ENCODE data around the gene PRKCH.
"Not testable (repeated sequence)": the region's sequence is repeated elsewhere in the genome, so short reads cannot be mapped to it uniquely, and the experiment has no call there.

PRKCH gene

GRCh38 chr14:61395115-61395725 lies 73.8 kb downstream of the PRKCH start:
- DNase-seq = no peak

- no peak for DNase-seq
Observed at GRCh38 chr14:61396279-61396678, 74.9 kb downstream of the PRKCH start.

DNA sequence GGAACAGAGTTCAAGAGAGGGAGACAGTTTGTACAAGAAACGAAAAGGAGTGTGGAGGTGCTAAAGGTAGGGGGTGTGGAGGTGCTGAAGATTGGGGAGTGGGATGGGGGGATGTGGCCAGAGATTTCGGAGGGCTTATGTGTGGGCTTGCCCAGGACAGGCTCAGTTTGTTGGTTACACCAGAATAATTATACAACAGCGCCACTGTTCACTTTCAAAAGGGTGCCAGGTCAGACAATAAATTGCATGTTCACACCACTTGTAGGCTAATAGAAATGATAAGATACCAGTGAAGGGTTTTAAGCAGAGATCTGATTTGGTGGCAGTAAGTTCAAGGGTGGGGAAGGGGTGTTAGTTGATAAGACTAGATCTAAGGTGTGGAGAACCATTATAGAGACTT lies 75.3 kb downstream of the PRKCH start:
- DNase-seq = no peak

DNA sequence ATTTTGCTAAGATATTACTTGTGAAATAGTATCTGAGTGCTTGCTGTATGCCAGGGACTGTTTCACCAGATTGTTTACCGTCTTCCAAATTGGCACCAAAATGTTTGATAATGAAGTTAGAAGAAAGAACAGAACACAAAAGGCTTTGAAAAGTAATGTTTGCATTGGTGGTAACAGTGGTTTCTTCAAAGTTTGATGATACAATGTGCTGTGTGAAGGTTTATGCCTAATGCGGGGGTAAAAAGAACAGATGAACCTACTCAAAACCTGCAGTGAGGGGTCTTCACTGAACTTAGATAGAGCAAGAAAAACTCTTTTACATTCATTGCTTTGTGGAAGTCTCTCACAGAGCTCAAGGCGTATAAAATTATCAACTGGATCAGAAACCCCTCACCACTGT lies 76.2 kb downstream of the PRKCH start:
- DNase-seq = no peak

DNA sequence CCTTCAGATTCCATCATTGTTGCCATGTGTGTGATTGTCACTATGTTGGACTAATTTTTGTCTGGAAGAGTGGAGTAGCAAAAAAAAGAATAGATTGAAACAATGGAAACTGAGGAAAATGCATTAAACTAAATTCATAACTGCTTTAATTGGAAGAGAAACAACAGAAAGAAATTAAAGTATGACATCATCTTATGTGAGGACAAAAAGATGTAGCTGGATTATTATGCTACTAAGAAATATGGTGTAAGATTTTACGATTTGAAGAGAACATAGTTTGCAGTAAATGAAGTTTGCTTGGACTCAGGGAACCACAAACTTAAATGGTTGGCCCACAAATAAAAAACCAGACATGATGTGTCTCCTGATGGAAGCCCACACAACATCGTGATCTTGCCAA lies 76.8 kb downstream of the PRKCH start:
- no peak for DNase-seq

- DNase-seq = no peak
Observed at GRCh38 chr14:61399365-61399764, 78.0 kb downstream of the PRKCH start.

DNA sequence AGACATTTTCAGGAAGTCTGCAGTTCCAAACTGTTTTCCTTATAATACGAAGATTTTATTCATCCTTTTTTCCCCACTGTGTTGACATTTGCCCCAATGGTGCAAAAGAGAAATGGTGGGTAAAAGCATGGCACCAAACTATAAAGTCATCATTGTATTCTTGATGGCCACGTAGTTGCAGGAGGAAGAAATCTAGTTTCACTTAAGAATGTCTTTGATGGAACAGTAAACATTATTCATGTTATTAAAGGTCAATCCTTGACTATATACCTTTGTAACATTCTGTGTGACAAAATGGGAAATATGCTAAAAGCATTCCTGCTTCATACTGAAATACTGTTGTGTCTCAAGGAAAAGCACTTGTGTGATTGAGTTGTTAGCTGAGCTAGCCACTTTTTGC lies 80.1 kb downstream of the PRKCH start:
- DNase-seq = no peak

DNA sequence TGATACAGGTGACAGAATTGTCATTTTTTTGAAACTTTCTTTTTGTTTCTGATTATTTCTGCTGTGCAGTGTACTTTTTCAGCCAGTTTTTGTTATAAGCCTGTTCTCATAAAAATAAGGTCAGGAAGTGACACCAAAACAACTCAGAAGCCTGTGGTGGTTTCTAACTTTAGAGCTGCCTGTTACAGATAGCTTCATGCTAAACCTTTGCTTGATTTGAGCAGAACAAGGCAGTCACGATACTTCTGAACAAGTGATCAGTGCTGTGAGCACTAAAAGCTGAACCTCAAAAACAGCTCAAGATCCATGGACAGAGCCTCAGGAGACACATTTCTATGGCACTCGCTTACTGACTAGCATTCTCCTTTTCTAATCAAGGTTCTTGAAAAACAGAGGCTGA lies 82.0 kb downstream of the PRKCH start:
- no peak for DNase-seq

GRCh38 chr14:61404637-61405036 lies 83.3 kb downstream of the PRKCH start:
- no peak for DNase-seq

- no peak for DNase-seq
Observed at GRCh38 chr14:61406198-61406597, 84.8 kb downstream of the PRKCH start.

DNA sequence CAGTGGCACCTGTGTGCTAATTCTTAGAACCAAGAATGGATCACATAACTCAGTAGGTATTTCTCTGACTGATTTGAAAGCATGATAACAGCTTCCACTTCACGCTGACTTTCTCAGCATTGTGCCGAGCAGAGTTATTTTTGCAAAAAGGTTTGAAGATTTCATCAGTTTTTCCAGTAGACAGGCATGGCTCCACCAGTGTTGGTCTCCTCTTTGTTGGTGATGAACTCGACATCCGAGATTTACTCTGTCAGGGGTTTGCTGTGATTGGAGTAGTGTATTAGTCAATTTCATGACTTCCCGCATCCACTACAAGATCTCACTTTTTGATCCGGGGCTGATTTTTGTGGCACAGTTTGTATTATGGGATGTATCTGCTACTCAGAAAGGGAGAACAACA lies 85.3 kb downstream of the PRKCH start:
- DNase-seq = no peak

DNA sequence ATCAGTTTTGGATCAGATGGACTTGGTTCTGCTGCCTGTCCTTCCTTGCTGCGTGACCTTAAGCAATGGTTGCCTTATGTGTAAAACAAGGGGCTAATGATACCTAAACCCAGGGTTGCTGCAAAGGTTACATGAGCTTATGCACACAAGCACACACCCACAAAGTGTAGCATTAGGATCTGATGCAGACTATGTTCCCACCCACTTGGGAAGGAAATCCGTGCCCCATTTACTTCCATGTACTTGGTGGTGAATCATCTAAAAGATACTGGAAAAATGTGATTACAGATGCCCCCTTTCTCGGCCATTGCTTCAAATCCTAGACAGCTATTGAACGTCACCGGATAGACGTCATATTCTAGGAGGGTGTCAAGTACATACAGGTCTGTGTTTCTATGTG lies 87.1 kb downstream of the PRKCH start:
- no peak for DNase-seq

DNA sequence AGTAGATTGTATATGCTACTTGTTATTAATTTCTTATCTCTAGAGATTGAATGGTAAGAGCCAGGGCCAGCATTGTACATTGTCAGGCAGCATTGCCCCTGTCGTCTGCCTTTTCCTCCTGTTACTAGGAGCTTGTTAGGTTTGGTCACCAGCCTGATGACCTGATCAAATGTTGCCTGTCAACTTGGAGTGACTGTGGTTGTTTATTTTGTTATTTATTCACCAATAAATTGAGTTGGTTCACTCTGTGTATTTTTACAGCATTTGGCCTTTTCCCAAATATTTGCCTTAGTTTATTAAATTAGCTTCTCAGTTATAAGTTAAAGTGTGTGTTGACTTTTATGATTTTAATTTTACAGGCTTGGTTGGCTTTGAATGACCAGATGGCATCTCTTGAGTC lies 88.4 kb downstream of the PRKCH start:
- DNase-seq = no peak

DNA sequence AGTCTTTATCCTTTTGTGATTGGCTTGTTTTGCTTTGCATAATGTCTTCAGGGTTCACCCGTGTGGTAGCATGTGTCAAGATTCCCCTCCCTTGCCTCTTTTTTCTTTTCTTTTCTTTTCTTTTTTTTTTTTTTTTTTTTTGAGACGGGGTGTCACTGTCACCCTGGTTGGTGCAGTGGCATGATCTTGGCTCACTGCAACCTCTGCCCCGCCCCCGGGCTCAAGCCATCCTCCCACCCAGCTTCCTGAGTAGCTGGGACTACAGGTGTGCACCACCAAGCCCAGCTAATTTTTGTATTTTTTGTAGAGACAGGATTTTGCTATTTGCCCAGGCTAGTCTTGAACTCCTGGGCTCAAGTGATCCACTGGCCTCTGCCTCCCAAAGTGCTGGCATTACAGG lies 94.6 kb downstream of the PRKCH start:
- not testable (repeated sequence) for DNase-seq

DNA sequence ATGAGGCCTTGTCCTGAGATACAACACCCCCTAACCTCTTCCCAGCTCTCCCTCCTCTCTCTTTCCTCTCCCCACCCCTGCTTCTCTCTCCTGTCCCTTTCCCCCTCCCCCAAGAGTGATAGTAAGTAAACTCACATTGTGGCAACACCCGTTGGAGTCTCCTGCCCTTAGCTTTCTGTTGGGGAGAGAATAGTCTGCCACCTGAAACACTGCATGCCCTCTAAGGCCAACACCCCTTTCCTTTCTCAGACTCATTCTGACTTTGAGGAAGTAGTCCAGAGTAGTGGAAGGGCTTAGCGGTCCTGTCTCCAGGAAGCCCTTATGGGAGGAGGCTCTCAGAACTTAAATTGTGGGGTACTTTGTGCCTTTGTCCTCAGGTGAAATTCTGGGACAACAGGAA lies 95.2 kb downstream of the PRKCH start:
- DNase-seq = no peak

GRCh38 chr14:61417141-61417540 lies 95.8 kb downstream of the PRKCH start:
- no peak for DNase-seq

DNA sequence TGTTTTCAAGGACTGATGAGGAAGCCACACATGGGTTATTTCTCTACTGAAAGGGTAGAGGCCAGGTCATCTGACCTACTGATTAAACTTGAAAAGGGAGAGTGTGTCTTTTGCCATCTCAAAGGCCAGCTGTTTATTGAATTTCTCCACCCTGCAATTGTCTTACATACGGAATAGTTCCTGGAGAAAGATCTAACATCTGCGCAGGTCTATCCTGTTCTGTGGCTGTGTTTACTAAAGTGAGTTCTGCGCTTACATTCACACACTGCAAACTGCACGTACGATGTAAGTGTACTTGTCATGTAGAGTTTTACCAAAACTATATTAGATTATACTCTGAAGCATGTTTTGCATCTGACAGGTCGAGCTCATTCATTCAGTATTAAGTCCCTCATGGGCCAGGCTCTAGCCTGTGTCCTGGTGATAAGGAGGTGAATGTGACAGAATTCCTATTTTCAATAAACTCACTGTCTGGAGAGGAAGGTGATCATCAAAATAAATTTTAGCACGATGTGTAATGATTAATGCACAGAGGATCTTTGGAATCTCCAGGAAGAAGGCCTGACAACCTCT lies 96.6 kb downstream of the PRKCH start:
- no peak for DNase-seq

DNA sequence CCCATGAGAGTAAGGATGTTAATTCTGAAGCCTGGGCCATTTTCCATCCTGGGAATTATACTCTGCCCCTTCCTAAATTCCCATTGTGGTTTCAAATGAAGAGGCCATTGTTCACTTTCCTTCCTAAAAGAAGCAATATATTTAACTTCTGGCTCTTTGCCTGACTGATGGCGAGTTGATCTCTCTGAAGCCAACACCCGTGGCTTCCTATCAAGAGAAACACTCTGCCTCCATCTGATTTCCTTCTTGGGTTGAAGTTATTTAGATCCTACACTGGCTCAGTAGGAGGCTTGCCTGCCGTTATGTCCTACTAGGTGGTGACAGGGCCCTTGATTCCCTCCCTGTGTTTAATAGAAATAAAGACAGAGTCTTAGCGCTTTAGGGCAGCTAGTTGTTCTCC lies 97.4 kb downstream of the PRKCH start:
- DNase-seq = no peak

GRCh38 chr14:61419201-61419600 lies 97.8 kb downstream of the PRKCH start:
- no peak for DNase-seq

- no peak for DNase-seq
Observed at GRCh38 chr14:61420326-61420725, 98.9 kb downstream of the PRKCH start.

- no peak for DNase-seq
Observed at GRCh38 chr14:61421212-61421923, 100.0 kb downstream of the PRKCH start.

GRCh38 chr14:61426048-61426447 lies 104.7 kb downstream of the PRKCH start:
- no peak for DNase-seq

- DNase-seq = no peak
Observed at GRCh38 chr14:61428261-61428660, 106.9 kb downstream of the PRKCH start.

GRCh38 chr14:61429316-61429715 lies 107.9 kb downstream of the PRKCH start:
- DNase-seq = no peak

All from activated CD8-positive, alpha-beta memory T cell treated with anti-CD3 and anti-CD28 coated beads, Interleukin-2, amount 50 U/mL, for 48 hours (primary cell).